IMR-90 (cell line): ENCODE results near the gene MGLL. TPM values are rescaled to one million over a fixed set of nuclear protein-coding genes. Genes with fewer than 3 reads are reported as not detected.

Experiments
- ATAC-seq: fragments of 200-7000 bp; cut with Tn5 transposase; 2 replicates; pipeline ENCODE4 v1.9.1; 2020; ENCODE audit warnings: low read depth, mild to moderate bottlenecking, moderate library complexity
- BruUV-seq: library from RNA; stranded (reverse); fragments of 400-500 nt; replicated peaks from 2 replicates; lab custom pipeline; 2021; lab: Mats Ljungman, UMichigan
- CTCF ChIA-PET: fragments of 300-600 bp; formaldehyde crosslinking; extraction: SDS; loops from one replicate; lab custom pipeline; 2021; ENCODE audit warnings: antibody characterized with exemption; lab: Yijun Ruan, JAX
- POLR2A ChIA-PET: fragments of 300-600 bp; sonication (Branson Sonifier 250); formaldehyde crosslinking; loops from one replicate; lab custom pipeline; 2022; ENCODE audit warnings: antibody characterized with exemption; ENCODE audit not compliant: unreplicated experiment; lab: Charles Lee
- DNase-seq: peaks from one replicate; pipeline ENCODE4 v3.0.0; 2013
- H2AFZ ChIP-seq: replicated peaks from 2 replicates; pipeline ENCODE3; 2013; ENCODE audit warnings: low read length, mild to moderate bottlenecking; ENCODE audit not compliant: poor library complexity
- H2AK5ac ChIP-seq: 2 replicates; pipeline ENCODE4 v1.6.1; 2013; ENCODE audit warnings: low read depth, low read length, inconsistent platforms
- H2AK9ac ChIP-seq: replicated peaks from 2 replicates; pipeline ENCODE3; 2013; ENCODE audit warnings: mild to moderate bottlenecking, low read depth, low read length, moderate library complexity; ENCODE audit not compliant: poor library complexity
- H2BK120ac ChIP-seq: 2 replicates; pipeline ENCODE4 v1.6.1; 2013; ENCODE audit warnings: low read depth, low read length, inconsistent platforms
- H2BK15ac ChIP-seq: 3 replicates; pipeline ENCODE4 v1.6.1; 2013; ENCODE audit warnings: low read depth, low read length, inconsistent platforms
- H2BK20ac ChIP-seq: 2 replicates; pipeline ENCODE4 v1.6.1; 2013; ENCODE audit warnings: low read depth, mild to moderate bottlenecking, inconsistent platforms, low read length, moderate library complexity
- H2BK5ac ChIP-seq: 2 replicates; pipeline ENCODE4 v1.6.1; 2013; ENCODE audit warnings: mild to moderate bottlenecking, low read depth, low read length, inconsistent platforms; ENCODE audit not compliant: poor library complexity, severe bottlenecking
- H3K14ac ChIP-seq: replicated peaks from 2 replicates; pipeline ENCODE4 v1.6.1; 2013; ENCODE audit warnings: low read depth, low read length, inconsistent platforms
- H3K18ac ChIP-seq: 2 replicates; pipeline ENCODE4 v1.6.1; 2013; ENCODE audit warnings: low read depth, low read length, control low read depth
- H3K23ac ChIP-seq: 2 replicates; pipeline ENCODE4 v1.6.1; 2013; ENCODE audit warnings: low read depth, low read length, inconsistent platforms
- H3K27ac ChIP-seq: 2 replicates; pipeline ENCODE4 v1.5.1; 2013; ENCODE audit warnings: mild to moderate bottlenecking, control low read depth, low read length; ENCODE audit not compliant: insufficient read depth
- H3K27me3 ChIP-seq: 2 replicates; pipeline ENCODE4 v1.6.1; 2013; ENCODE audit warnings: low read length; ENCODE audit not compliant: control insufficient read depth, insufficient read depth
- H3K36me3 ChIP-seq: 2 replicates; pipeline ENCODE4 v1.6.1; 2013; ENCODE audit warnings: low read length, mixed read lengths; ENCODE audit not compliant: control insufficient read depth, insufficient read depth
- H3K4ac ChIP-seq: 2 replicates; pipeline ENCODE4 v1.6.1; 2013; ENCODE audit warnings: low read depth, low read length, inconsistent platforms
- H3K4me1 ChIP-seq: 2 replicates; pipeline ENCODE4 v1.6.1; 2013; ENCODE audit warnings: low read length, mixed read lengths; ENCODE audit not compliant: control insufficient read depth, insufficient read depth
- H3K4me2 ChIP-seq: 2 replicates; pipeline ENCODE4 v1.6.1; 2013; ENCODE audit warnings: low read depth, mild to moderate bottlenecking, control low read depth, low read length, moderate library complexity
- H3K4me3 ChIP-seq: 2 replicates; pipeline ENCODE4 v1.5.1; 2013; ENCODE audit warnings: low read depth, mild to moderate bottlenecking, control low read depth, low read length, moderate library complexity; ENCODE audit not compliant: insufficient read depth
- H3K56ac ChIP-seq: 2 replicates; pipeline ENCODE4 v1.6.1; 2013; ENCODE audit warnings: low read length, inconsistent platforms; ENCODE audit not compliant: insufficient read depth; ENCODE audit errors: extremely low read depth
- H3K79me1 ChIP-seq, 2 experiments: 2 replicates each; pipeline ENCODE4 v1.6.1; 2013; ENCODE audit warnings: low read length in 2 of 2, inconsistent platforms in 1 of 2, low read depth in 1 of 2
- H3K9ac ChIP-seq: 2 replicates; pipeline ENCODE4 v1.6.1; 2013; ENCODE audit warnings: low read depth, low read length, control low read depth
- H3K9me1 ChIP-seq: 2 replicates; pipeline ENCODE4 v1.6.1; 2013; ENCODE audit warnings: low read length, inconsistent platforms; ENCODE audit not compliant: insufficient read depth
- H3K9me3 ChIP-seq: 2 replicates; pipeline ENCODE4 v1.6.1; 2013; ENCODE audit warnings: low read length; ENCODE audit not compliant: control insufficient read depth, insufficient read depth
- H4K20me1 ChIP-seq: 2 replicates; pipeline ENCODE4 v1.6.1; 2013; ENCODE audit warnings: low read length, inconsistent platforms; ENCODE audit not compliant: insufficient read depth
- H4K5ac ChIP-seq: 2 replicates; pipeline ENCODE4 v1.6.1; 2013; ENCODE audit warnings: mild to moderate bottlenecking, low read depth, low read length, control low read depth
- H4K8ac ChIP-seq, 2 experiments: 2 replicates each; pipeline ENCODE4 v1.6.1; 2013; ENCODE audit warnings: low read depth in 2 of 2, low read length in 2 of 2, control low read depth in 1 of 2, inconsistent platforms in 1 of 2
- H4K91ac ChIP-seq: 2 replicates; pipeline ENCODE4 v1.6.1; 2013; ENCODE audit warnings: low read depth, low read length, inconsistent platforms; ENCODE audit not compliant: insufficient read depth
- FOS ChIP-seq: fragments of 150-350 bp; IDR thresholded peaks from 2 replicates; pipeline ENCODE4 v1.6.1; 2016; ENCODE audit warnings: low read depth, low read length
- RAD21 ChIP-seq: IDR thresholded peaks from 2 replicates; pipeline ENCODE4 v1.6.1; 2012; ENCODE audit warnings: low read length, improper control_type of control experiment
- RCOR1 ChIP-seq: IDR thresholded peaks from 2 replicates; pipeline ENCODE4 v1.6.1; 2012; ENCODE audit warnings: mild to moderate bottlenecking, low read length, improper control_type of control experiment; ENCODE audit not compliant: insufficient replicate concordance
- WGBS, 2 experiments: methylation state at CpG; one replicate each; pipeline versions ENCODE4 v1.1.5 to v1.1.7; 2013; ENCODE audit warnings: missing lambda C conversion rate in 2 of 2; ENCODE audit not compliant: insufficient read length in 1 of 2; ENCODE audit errors: extremely low coverage in 2 of 2; 5-methylcytosine and 5-hydroxymethylcytosine counted together
- dilution Hi-C: fragments of 300-500 bp; cut with HindIII; formaldehyde crosslinking; loops from one replicate; pipeline ENCODE4 v1.14.3; 2018; ENCODE audit warnings: low sequenced_read_pairs; ENCODE audit not compliant: unreplicated experiment
- in situ Hi-C: fragments of 300-500 bp; cut with MboI; formaldehyde crosslinking; loops from 3 replicates; pipeline ENCODE4 v1.14.3; 2019; ENCODE audit warnings: low sequenced_read_pairs, inconsistent platforms, mixed read lengths
- intact Hi-C: fragments of 100-400 bp; cut with micrococcal nuclease; formaldehyde crosslinking; loops from 2 replicates; pipeline ENCODE4 v1.10.0; 2022
- polyA plus RNA-seq, 3 experiments: library from polyadenylated mRNA; depleted of rRNA; stranded (reverse); fragments of >200 nt; gene quantifications; 2 replicates each; pipeline ENCODE4 v1.2.3, GENCODE V29; 2012; ENCODE audit warnings: low replicate concordance in 1 of 3
- total RNA-seq: library from RNA; depleted of rRNA; stranded (reverse); fragments of >200 nt; gene quantifications from 2 replicates; pipeline ENCODE4 v1.2.3, GENCODE V29; 2012
- TF ChIP-seq, protein P1 (sequence below): fragments of 150-350 bp; IDR thresholded peaks from 2 replicates; pipeline ENCODE4 v1.6.1; 2017; ENCODE audit warnings: mild to moderate bottlenecking, antibody characterized with exemption, low read length, low read depth
- TF ChIP-seq, protein P2 (sequence below): fragments of 150-350 bp; IDR thresholded peaks from 2 replicates; pipeline ENCODE4 v1.6.1; 2016; ENCODE audit warnings: low read depth, mild to moderate bottlenecking, low read length, moderate library complexity, borderline replicate concordance

MGLL gene
- total and polyA plus RNA-seq, 2 of the 4 experiments (the other 2 are of a cell fraction), result 23.7 to 60.6 TPM

- H2BK20ac ChIP-seq, result no peak overlapping the region
- H3K4me3 ChIP-seq, result no peak overlapping the region
- peaks cover 27% of the 10 kb centered on the region for H3K9me1 ChIP-seq
- no peak overlapping the region for H2AK9ac ChIP-seq
- H3K27me3 ChIP-seq, result no peaks in the 10 kb centered on the region
- no peak overlapping the region for H2BK15ac ChIP-seq
- TF ChIP-seq, protein P1, sequence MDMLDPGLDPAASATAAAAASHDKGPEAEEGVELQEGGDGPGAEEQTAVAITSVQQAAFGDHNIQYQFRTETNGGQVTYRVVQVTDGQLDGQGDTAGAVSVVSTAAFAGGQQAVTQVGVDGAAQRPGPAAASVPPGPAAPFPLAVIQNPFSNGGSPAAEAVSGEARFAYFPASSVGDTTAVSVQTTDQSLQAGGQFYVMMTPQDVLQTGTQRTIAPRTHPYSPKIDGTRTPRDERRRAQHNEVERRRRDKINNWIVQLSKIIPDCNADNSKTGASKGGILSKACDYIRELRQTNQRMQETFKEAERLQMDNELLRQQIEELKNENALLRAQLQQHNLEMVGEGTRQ, result no peak
- TF ChIP-seq RCOR1, result no peak
- no peak for TF ChIP-seq RAD21
- no peak for TF ChIP-seq FOS
- TF ChIP-seq, protein P2, sequence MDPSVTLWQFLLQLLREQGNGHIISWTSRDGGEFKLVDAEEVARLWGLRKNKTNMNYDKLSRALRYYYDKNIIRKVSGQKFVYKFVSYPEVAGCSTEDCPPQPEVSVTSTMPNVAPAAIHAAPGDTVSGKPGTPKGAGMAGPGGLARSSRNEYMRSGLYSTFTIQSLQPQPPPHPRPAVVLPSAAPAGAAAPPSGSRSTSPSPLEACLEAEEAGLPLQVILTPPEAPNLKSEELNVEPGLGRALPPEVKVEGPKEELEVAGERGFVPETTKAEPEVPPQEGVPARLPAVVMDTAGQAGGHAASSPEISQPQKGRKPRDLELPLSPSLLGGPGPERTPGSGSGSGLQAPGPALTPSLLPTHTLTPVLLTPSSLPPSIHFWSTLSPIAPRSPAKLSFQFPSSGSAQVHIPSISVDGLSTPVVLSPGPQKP, result no peak
- H3K4ac ChIP-seq, result no peak overlapping the region
- dilution Hi-C loops, result no loop called here
- no peak overlapping the region for H2BK120ac ChIP-seq
- CTCF ChIA-PET, result interaction anchor here (1.2 kb wide), 1 partner anchor 102 kb away, joined by 3 read pairs; no protein-coding TSS in a partner anchor
- no peak for ATAC-seq
- no peaks in the 10 kb centered on the region for H3K9me3 ChIP-seq
- H3K56ac ChIP-seq, result no peak overlapping the region
- POLR2A ChIA-PET, result no interaction called here
- H2AK5ac ChIP-seq, result no peak overlapping the region
- no peak overlapping the region for H4K91ac ChIP-seq
- no peak overlapping the region for H3K14ac ChIP-seq
- no peak overlapping the region for H3K4me2 ChIP-seq
- no peaks in the 10 kb centered on the region for H4K20me1 ChIP-seq
- in situ Hi-C loops, result no loop called here
- peaks cover 73 to 85% of the 10 kb centered on the region in 2 experiments for H3K79me1 ChIP-seq
- no peak for DNase-seq
- WGBS, 2 experiments, result no CpG with 5 or more reads among the region's 3 CpGs
- no peak overlapping the region for H3K27ac ChIP-seq
- H2BK5ac ChIP-seq, result no peak overlapping the region
- no TSS peak for BruUV-seq
- peaks cover 53% of the 10 kb centered on the region for H3K36me3 ChIP-seq
- no peak overlapping the region for H3K18ac ChIP-seq
- peak overlapping the region; percentile 16; the same call in 1 of the 2 replicates for H3K23ac ChIP-seq
- no peak overlapping the region for H4K5ac ChIP-seq
- no peak overlapping the region for H3K9ac ChIP-seq
- H4K8ac ChIP-seq, result no peak overlapping the region
- H3K4me1 ChIP-seq, result peaks cover 9% of the 10 kb centered on the region
- intact Hi-C loops, result no loop called here
- H2AFZ ChIP-seq, result no peak overlapping the region
Measured at GRCh38 chr3:127811717-127812116, 10.6 kb downstream of the MGLL start.
